B cell (primary cell): ENCODE data around the gene ASIC1.

Source experiments
- CTCF ChIP-seq: fragments of 200-600 bp; IDR thresholded peaks from one replicate; pipeline ENCODE4 v1.8.0; 2022; ENCODE audit warnings: antibody characterized with exemption, mild to moderate bottlenecking
- EZH2 ChIP-seq: IDR thresholded peaks from 2 replicates; pipeline ENCODE4 v1.6.1; 2012; ENCODE audit warnings: borderline replicate concordance, low read depth, mild to moderate bottlenecking, moderate library complexity, low read length; ENCODE audit not compliant: insufficient read depth, poor library complexity, severe bottlenecking

DNA sequence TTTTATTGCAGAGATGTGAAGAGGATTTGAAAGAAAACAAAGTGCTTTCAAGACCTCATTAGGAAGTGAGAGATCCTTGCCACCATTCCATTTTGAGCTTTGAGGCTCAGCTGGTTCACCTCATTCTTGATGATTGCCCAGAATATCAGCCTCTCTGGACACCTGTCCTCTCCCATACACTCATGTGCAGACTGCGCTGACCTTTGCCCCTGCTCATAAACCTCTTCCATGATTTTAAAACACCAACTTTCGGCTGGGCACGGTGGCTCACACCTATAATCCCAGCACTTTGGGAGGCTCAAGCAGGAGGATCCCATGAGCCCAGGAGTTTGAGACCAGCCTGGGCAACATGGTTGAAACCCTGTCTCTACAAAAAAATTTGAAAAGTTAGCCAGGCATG lies 63.6 kb downstream of the ASIC1 start:
- TF ChIP-seq CTCF (no peak), EZH2 (no peak)
